K562 (cell line): ENCODE data around the gene CHD2. TPM values are rescaled to one million over a fixed set of nuclear protein-coding genes. Genes with fewer than 3 reads are reported as not detected.
A peak's percentile ranks its signal among the peaks of the same experiment; 100 is the strongest.

Experiments
- BACH1 ChIP-seq: fragments of 200-800 bp; sonication (Bioruptor generic); IDR thresholded peaks from 2 replicates; pipeline ENCODE4 v1.6.1; 2016; ENCODE audit warnings: missing genetic modification characterization, missing compliant biosample characterization
- C11orf30 ChIP-seq: fragments of 450-650 bp; IDR thresholded peaks from 2 replicates; pipeline ENCODE4 v1.6.1; 2016; ENCODE audit warnings: low read depth, mild to moderate bottlenecking
- CBX8 ChIP-seq: fragments of 200-600 bp; sonication (generic); IDR thresholded peaks from 2 replicates; pipeline ENCODE4 v1.6.1; 2012; ENCODE audit warnings: borderline replicate concordance, mixed run types, low read depth, mild to moderate bottlenecking, moderate library complexity, mixed read lengths, low read length, control low read depth, inconsistent platforms; ENCODE audit not compliant: poor library complexity, severe bottlenecking; ENCODE audit errors: extremely low read depth
- CHD4 ChIP-seq: fragments of 200-600 bp; sonication (generic); IDR thresholded peaks from 3 replicates; pipeline ENCODE4 v1.6.1; 2012; ENCODE audit warnings: low read depth, mild to moderate bottlenecking, mixed read lengths, low read length, inconsistent platforms; ENCODE audit not compliant: insufficient read depth, insufficient replicate concordance, poor library complexity, severe bottlenecking
- MECOM ChIP-seq: fragments of 250-450 bp; sonication (Bioruptor Pico); IDR thresholded peaks from 2 replicates; pipeline ENCODE4 v1.8.0; 2022; ENCODE audit warnings: inconsistent platforms
- OTX1 ChIP-seq: fragments of 450-650 bp; formaldehyde crosslinking; IDR thresholded peaks from 2 replicates; pipeline ENCODE4 v1.4.0; 2022; ENCODE audit warnings: mild to moderate bottlenecking
- PML ChIP-seq: IDR thresholded peaks from 2 replicates; pipeline ENCODE4 v1.6.1; 2012; ENCODE audit warnings: low read length, inconsistent platforms
- POLR2B ChIP-seq: fragments of 450-650 bp; IDR thresholded peaks from 2 replicates; pipeline ENCODE4 v1.6.1; 2018; ENCODE audit warnings: low read depth; ENCODE audit not compliant: partially characterized antibody
- RBM14 ChIP-seq: fragments of 200-400 bp; formaldehyde crosslinking; IDR thresholded peaks from 2 replicates; pipeline ENCODE4 v1.6.1; 2018; ENCODE audit warnings: low read depth, mild to moderate bottlenecking, low read length, moderate library complexity, borderline replicate concordance; ENCODE audit not compliant: insufficient read depth
- SMARCC2 ChIP-seq: fragments of 450-650 bp; IDR thresholded peaks from 2 replicates; pipeline ENCODE4 v1.6.1; 2017; ENCODE audit warnings: antibody characterized with exemption, moderate library complexity, mild to moderate bottlenecking, low read depth
- SMC3 ChIP-seq: conservative IDR thresholded peaks from 2 replicates; pipeline ENCODE4 v1.6.1; 2011; ENCODE audit warnings: low read depth, low read length, improper control_type of control experiment; ENCODE audit not compliant: insufficient read depth
- ZNF384 ChIP-seq: IDR thresholded peaks from 2 replicates; pipeline ENCODE4 v1.6.1; 2012; ENCODE audit warnings: low read depth, low read length, improper control_type of control experiment
- ZNF586 ChIP-seq: fragments of 450-650 bp; formaldehyde crosslinking; conservative IDR thresholded peaks from 2 replicates; pipeline ENCODE4 v1.4.0; 2020; ENCODE audit warnings: mild to moderate bottlenecking, moderate library complexity
- polyA plus RNA-seq, 8 experiments: library from polyadenylated mRNA; depleted of rRNA in 4 of 8; stranded (reverse) in 5 of 8; unstranded in 3 of 8; fragments of >200 nt; fragmentation: Nextera tagmentation in 2 of 8; fragmentation: Illumina TruSeq in 1 of 8; extraction: Ambion mirVana in 2 of 8; extraction: Trizol in 1 of 8; gene quantifications; 2 replicates each; pipeline versions ENCODE4 v1.2.1 to v1.2.3, GENCODE V29; 2011 to 2014; ENCODE audit warnings: inconsistent platforms in 1 of 8, missing spikeins in 1 of 8
- total RNA-seq, 7 experiments: library from RNA; depleted of rRNA in 6 of 7; stranded (reverse); fragments of >200 nt in 6 of 7; fragmentation: Illumina TruSeq in 2 of 7; extraction: Trizol in 2 of 7; gene quantifications; 2 replicates each; pipeline versions ENCODE4 v1.2.1 to v1.2.3, GENCODE V29; 2011 to 2021; ENCODE audit warnings: low replicate concordance in 1 of 7
- TF ChIP-seq, protein P1 (sequence below), 2 experiments: IDR thresholded peaks; 2 replicates each; pipeline ENCODE4 v1.6.1; 2012; ENCODE audit warnings: improper control_type of control experiment in 2 of 2, low read depth in 2 of 2, low read length in 2 of 2, borderline replicate concordance in 1 of 2
- TF ChIP-seq, protein P2 (sequence below): fragments of 250-450 bp; sonication (Bioruptor Pico); IDR thresholded peaks from 2 replicates; pipeline ENCODE4 v1.9.0; 2021; ENCODE audit warnings: mild to moderate bottlenecking
- TF ChIP-seq, protein P3 (sequence below): fragments of 450-650 bp; IDR thresholded peaks from 2 replicates; pipeline ENCODE4 v1.6.1; 2016; ENCODE audit warnings: low read depth

The CHD2 gene
- total and polyA plus RNA-seq, 9 of the 15 experiments (the other 6 are each of a cell fraction or from before 2014, with no cell fraction given): 38.9 to 70.8 (median 56.2) TPM

DNA sequence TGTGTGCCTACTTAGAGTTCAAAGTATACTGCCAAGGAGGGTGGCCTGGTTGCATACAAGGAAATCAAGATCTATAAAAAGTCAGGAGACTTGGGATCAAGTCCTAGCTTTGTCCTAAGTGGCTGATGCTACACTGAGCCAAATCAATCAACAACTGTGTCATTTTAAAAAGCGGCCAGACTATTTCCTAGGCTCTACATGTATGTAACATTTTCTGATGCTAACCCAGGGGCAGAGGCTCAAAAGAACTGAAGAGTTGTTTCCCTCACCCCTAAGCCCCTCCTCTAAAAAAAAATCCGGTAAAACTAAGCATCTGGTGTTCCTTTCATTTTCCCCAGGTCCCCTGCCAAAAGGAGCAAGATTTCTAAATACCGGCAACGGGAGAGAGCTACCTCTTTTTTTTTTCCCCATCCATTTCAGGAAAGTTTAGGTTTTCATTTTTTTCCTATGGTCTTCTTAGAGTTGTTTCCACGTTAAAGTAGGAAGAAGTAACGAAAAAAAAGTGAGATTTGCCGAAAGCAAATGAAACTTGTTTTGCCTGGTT is 18.8 kb upstream of the CHD2 start (continued):
- TF ChIP-seq POLR2B (no peak), ZNF586 (CRISPR knock-in tag) (no peak), MECOM (CRISPR knock-in tag) (no peak), SMC3 (no peak), CHD4 (no peak), ZNF384 (0 out of 2 replicates have a peak, but pooled peaks have one; percentile 10), SMARCC2 (no peak), BACH1 (tag) (0 out of 2 replicates have a peak, but pooled peaks have one; percentile 36), C11orf30 (no peak), OTX1 (CRISPR knock-in tag) (0 out of 2 replicates have a peak, but pooled peaks have one; percentile 4), PML (no peak), RBM14 (no peak), CBX8 (no peak)
- TF ChIP-seq, protein P1, sequence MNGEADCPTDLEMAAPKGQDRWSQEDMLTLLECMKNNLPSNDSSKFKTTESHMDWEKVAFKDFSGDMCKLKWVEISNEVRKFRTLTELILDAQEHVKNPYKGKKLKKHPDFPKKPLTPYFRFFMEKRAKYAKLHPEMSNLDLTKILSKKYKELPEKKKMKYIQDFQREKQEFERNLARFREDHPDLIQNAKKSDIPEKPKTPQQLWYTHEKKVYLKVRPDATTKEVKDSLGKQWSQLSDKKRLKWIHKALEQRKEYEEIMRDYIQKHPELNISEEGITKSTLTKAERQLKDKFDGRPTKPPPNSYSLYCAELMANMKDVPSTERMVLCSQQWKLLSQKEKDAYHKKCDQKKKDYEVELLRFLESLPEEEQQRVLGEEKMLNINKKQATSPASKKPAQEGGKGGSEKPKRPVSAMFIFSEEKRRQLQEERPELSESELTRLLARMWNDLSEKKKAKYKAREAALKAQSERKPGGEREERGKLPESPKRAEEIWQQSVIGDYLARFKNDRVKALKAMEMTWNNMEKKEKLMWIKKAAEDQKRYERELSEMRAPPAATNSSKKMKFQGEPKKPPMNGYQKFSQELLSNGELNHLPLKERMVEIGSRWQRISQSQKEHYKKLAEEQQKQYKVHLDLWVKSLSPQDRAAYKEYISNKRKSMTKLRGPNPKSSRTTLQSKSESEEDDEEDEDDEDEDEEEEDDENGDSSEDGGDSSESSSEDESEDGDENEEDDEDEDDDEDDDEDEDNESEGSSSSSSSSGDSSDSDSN (IDR thresholded peaks at IDR 0.05; ENCODE audit: borderline replicate concordance in 1 of 2, low read depth in 2 of 2, low read length in 2 of 2): no peak
- TF ChIP-seq, protein P2, sequence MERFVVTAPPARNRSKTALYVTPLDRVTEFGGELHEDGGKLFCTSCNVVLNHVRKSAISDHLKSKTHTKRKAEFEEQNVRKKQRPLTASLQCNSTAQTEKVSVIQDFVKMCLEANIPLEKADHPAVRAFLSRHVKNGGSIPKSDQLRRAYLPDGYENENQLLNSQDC (CRISPR knock-in tag): no peak
- TF ChIP-seq, protein P3, sequence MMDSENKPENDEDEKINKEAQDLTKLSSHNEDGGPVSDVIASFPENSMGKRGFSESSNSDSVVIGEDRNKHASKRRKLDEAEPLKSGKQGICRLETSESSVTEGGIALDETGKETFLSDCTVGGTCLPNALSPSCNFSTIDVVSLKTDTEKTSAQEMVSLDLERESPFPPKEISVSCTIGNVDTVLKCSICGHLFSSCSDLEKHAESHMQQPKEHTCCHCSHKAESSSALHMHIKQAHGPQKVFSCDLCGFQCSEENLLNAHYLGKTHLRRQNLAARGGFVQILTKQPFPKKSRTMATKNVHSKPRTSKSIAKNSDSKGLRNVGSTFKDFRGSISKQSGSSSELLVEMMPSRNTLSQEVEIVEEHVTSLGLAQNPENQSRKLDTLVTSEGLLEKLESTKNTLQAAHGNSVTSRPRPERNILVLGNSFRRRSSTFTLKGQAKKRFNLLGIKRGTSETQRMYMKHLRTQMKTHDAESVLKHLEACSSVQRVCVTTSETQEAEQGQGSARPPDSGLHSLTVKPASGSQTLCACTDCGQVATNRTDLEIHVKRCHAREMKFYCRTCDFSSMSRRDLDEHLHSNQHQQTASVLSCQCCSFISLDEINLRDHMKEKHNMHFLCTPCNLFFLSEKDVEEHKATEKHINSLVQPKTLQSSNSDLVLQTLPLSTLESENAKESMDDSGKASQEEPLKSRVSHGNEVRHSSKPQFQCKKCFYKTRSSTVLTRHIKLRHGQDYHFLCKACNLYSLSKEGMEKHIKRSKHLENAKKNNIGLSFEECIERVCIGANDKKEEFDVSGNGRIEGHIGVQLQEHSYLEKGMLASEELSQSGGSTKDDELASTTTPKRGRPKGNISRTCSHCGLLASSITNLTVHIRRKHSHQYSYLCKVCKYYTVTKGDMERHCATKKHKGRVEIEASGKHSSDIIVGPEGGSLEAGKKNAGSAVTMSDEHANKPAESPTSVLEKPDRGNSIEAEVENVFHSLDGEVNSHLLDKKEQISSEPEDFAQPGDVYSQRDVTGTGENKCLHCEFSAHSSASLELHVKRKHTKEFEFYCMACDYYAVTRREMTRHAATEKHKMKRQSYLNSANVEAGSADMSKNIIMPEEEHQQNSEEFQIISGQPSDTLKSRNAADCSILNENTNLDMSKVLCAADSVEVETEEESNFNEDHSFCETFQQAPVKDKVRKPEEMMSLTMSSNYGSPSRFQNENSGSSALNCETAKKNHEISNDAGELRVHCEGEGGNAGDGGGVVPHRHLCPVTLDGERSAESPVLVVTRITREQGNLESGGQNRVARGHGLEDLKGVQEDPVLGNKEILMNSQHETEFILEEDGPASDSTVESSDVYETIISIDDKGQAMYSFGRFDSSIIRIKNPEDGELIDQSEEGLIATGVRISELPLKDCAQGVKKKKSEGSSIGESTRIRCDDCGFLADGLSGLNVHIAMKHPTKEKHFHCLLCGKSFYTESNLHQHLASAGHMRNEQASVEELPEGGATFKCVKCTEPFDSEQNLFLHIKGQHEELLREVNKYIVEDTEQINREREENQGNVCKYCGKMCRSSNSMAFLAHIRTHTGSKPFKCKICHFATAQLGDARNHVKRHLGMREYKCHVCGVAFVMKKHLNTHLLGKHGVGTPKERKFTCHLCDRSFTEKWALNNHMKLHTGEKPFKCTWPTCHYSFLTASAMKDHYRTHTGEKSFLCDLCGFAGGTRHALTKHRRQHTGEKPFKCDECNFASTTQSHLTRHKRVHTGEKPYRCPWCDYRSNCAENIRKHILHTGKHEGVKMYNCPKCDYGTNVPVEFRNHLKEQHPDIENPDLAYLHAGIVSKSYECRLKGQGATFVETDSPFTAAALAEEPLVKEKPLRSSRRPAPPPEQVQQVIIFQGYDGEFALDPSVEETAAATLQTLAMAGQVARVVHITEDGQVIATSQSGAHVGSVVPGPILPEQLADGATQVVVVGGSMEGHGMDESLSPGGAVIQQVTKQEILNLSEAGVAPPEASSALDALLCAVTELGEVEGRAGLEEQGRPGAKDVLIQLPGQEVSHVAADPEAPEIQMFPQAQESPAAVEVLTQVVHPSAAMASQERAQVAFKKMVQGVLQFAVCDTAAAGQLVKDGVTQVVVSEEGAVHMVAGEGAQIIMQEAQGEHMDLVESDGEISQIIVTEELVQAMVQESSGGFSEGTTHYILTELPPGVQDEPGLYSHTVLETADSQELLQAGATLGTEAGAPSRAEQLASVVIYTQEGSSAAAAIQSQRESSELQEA: no peak
